ENCODE measurements around the gene SYT13.

GRCh38 chr11:45205978-45206377, 80.2 kb downstream of the SYT13 start:
- TF ChIP-seq ZNF274 (IDR thresholded peaks at IDR 0.05; ENCODE audit: low read depth, low read length) (no peak), YY1 (IDR thresholded peaks at IDR 0.05; ENCODE audit: insufficient read depth, insufficient read length) (no peak)
